HFFc6 (cell line): ENCODE measurements around the gene ADGRV1. TPM values are rescaled to one million over a fixed set of nuclear protein-coding genes. Genes with fewer than 3 reads are reported as not detected.
A peak's percentile ranks its signal among the peaks of the same experiment; 100 is the strongest.

Experiments used
- DNase-seq: peaks from one replicate; pipeline ENCODE4 v3.0.0-alpha.2; 2018
- H3K27ac Mint-ChIP-seq: 2 replicates; pipeline ENCODE4 v1.8.0; 2020; ENCODE audit warnings: mild to moderate bottlenecking, mixed read lengths
- H3K27me3 Mint-ChIP-seq: 2 replicates; pipeline ENCODE4 v1.8.0; 2021; ENCODE audit warnings: mild to moderate bottlenecking, moderate library complexity, mixed read lengths; ENCODE audit not compliant: insufficient read depth
- H3K36me3 Mint-ChIP-seq: 2 replicates; pipeline ENCODE4 v1.8.0; 2021; ENCODE audit warnings: low read depth, mixed read lengths
- H3K4me1 Mint-ChIP-seq: 2 replicates; pipeline ENCODE4 v1.8.0; 2020; ENCODE audit warnings: low read depth, mixed read lengths
- H3K4me3 Mint-ChIP-seq: 2 replicates; pipeline ENCODE4 v1.8.0; 2020; ENCODE audit warnings: mild to moderate bottlenecking, moderate library complexity, mixed read lengths
- H3K9me3 Mint-ChIP-seq: 2 replicates; pipeline ENCODE4 v1.8.0; 2020; ENCODE audit warnings: mild to moderate bottlenecking, mixed read lengths
- CTCF ChIP-seq: fragments of 200-600 bp; sonication (generic); IDR thresholded peaks from 2 replicates; pipeline ENCODE4 v1.5.0; 2021; ENCODE audit warnings: antibody characterized with exemption, mild to moderate bottlenecking
- total RNA-seq, 6 experiments: library from RNA; stranded (reverse); fragmentation: NEBNext Ultra II Directional; extraction: Animal tissue kit (Norgen Biotek cat#: 25700); gene quantifications; 2 replicates in 1 of 6; 3 replicates in 5 of 6; pipeline ENCODE4 v1.2.3, GENCODE V29; 2021

ADGRV1 gene
- total RNA-seq, 6 experiments from 2014 or later = not detected

GRCh38 chr5:90602681-90603080 is 44.1 kb downstream of the ADGRV1 start:
- no peak overlapping the region for H3K4me3 Mint-ChIP-seq
- H3K27ac Mint-ChIP-seq = no peak overlapping the region
- no peaks in the 10 kb centered on the region; the same call in 1 of the 2 replicates for H3K27me3 Mint-ChIP-seq
- peaks cover 8% of the 10 kb centered on the region for H3K4me1 Mint-ChIP-seq
- no peak for TF ChIP-seq CTCF
- no peak for DNase-seq
- no peaks in the 10 kb centered on the region for H3K9me3 Mint-ChIP-seq
- H3K36me3 Mint-ChIP-seq = no peaks in the 10 kb centered on the region

DNA sequence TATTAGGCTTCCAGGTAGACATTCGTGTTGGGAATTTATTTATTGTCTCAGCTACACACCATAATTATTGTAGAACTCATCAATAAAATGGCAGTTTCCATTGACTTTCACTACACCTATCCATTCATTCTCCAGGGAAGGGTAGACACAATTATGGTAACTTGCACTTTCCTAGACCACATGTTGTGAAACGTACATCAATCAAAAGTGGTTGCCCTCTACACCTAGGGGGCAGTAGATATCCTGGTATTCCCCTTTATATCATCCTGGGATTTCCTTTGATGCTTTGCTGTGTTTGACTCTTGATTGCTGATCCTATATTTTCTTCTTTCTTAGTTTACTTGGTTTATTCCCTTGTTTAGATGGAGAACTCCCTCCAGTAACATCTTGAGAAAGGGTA is 47.9 kb downstream of the ADGRV1 start:
- peaks cover 8% of the 10 kb centered on the region for H3K4me1 Mint-ChIP-seq

GRCh38 chr5:90612919-90613318 is 54.3 kb downstream of the ADGRV1 start:
- no peak overlapping the region for H3K27ac Mint-ChIP-seq
- no peak for TF ChIP-seq CTCF
- H3K36me3 Mint-ChIP-seq = no peaks in the 10 kb centered on the region

More for the DNA sequence above, 47.9 kb downstream of the ADGRV1 start:
- TF ChIP-seq CTCF = peak; percentile 66
- no peak for DNase-seq
- H3K36me3 Mint-ChIP-seq = no peaks in the 10 kb centered on the region
- H3K27me3 Mint-ChIP-seq = no peaks in the 10 kb centered on the region; the same call in 1 of the 2 replicates
- no peaks in the 10 kb centered on the region for H3K9me3 Mint-ChIP-seq
- H3K4me3 Mint-ChIP-seq = no peak overlapping the region
- no peak overlapping the region for H3K27ac Mint-ChIP-seq

DNA sequence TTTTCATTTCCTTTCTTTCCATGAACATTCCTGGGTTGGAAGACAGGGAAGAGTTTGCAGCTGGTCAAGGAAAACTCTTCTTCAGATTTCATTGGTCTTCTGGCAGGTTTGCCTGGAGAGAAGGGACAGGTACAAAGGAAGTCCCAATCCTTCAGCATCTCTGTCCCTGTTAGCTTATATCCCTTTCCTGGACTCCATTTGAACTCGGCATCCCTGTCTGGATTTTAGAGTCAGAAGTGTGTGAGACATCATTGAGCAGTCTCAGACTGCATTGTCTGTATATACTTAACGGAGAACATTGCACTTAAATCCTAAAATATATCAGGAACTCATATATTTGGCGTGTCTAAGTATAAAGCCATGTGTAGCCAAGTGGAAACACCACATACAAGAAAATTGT is 54.9 kb downstream of the ADGRV1 start:
- H3K27me3 Mint-ChIP-seq = no peaks in the 10 kb centered on the region
- no peak for DNase-seq
- TF ChIP-seq CTCF = no peak
- no peak overlapping the region for H3K27ac Mint-ChIP-seq
- H3K4me1 Mint-ChIP-seq = no peaks in the 10 kb centered on the region
- H3K9me3 Mint-ChIP-seq = no peaks in the 10 kb centered on the region
- H3K4me3 Mint-ChIP-seq = no peak overlapping the region
- no peaks in the 10 kb centered on the region for H3K36me3 Mint-ChIP-seq

More at GRCh38 chr5:90612919-90613318, 54.3 kb downstream of the ADGRV1 start:
- no peaks in the 10 kb centered on the region for H3K9me3 Mint-ChIP-seq
- no peak overlapping the region for H3K4me3 Mint-ChIP-seq
- no peaks in the 10 kb centered on the region; the same call in 1 of the 2 replicates for H3K27me3 Mint-ChIP-seq
- no peaks in the 10 kb centered on the region for H3K4me1 Mint-ChIP-seq
- DNase-seq = no peak

DNA sequence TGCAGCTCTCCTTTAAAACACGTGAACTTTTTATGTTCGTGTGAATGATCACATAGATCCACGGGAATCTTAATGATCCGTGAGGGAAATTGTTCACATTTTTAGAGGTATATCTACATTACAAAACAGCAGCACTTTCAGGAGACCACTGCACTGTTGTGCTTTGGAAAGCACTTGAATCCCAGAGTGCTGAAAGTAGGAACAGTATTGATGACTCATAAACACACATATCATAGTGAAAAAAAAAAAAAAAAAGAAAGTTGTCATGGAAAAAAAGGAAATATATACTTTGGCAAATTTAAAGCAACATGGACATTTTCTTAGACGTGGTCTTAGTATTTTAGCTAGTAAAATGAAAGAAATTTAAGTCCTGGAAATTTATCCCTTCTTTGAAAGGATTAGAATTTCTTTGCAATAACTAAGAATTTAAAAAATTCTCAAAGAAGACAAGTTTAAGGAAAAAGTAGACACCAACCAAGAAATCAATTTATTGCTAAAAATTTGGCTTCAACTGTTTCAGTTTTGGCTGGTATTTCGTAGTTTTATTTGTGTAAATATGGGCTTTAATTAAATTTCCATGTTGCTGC is 55.4 kb downstream of the ADGRV1 start:
- Mint-ChIP-seq H3K27me3 (no peaks in the 10 kb centered on the region), H3K9me3 (no peaks in the 10 kb centered on the region), H3K36me3 (no peaks in the 10 kb centered on the region), H3K4me1 (no peaks in the 10 kb centered on the region), H3K27ac (no peak overlapping the region), H3K4me3 (no peak overlapping the region)
- no peak for DNase-seq
- no peak for TF ChIP-seq CTCF

DNA sequence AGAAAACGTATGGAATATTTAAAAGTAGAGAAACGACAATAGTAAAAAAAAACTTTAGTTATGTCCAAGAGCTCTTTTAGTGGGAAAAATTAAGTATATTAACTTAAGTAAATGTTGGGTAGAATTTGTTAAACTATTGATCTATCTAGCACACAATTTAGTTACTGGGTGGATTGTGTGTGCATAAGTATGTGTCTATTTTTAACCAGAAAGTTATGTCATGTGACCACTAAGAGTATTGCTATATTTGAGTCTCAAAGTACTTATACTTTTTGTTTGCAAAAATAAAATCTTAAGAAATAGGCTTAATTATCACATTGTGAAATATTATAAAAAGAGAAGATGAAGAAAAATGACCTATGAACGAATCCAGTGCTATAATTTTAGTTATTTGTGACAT is 56.8 kb downstream of the ADGRV1 start:
- no peaks in the 10 kb centered on the region for H3K4me1 Mint-ChIP-seq
- DNase-seq = no peak
- H3K27ac Mint-ChIP-seq = no peak overlapping the region
- H3K4me3 Mint-ChIP-seq = no peak overlapping the region
- no peaks in the 10 kb centered on the region for H3K36me3 Mint-ChIP-seq
- H3K27me3 Mint-ChIP-seq = no peaks in the 10 kb centered on the region
- H3K9me3 Mint-ChIP-seq = no peaks in the 10 kb centered on the region
- TF ChIP-seq CTCF = no peak
